Measurements from ENCODE around the gene CDK14.

CDK14 gene

DNA sequence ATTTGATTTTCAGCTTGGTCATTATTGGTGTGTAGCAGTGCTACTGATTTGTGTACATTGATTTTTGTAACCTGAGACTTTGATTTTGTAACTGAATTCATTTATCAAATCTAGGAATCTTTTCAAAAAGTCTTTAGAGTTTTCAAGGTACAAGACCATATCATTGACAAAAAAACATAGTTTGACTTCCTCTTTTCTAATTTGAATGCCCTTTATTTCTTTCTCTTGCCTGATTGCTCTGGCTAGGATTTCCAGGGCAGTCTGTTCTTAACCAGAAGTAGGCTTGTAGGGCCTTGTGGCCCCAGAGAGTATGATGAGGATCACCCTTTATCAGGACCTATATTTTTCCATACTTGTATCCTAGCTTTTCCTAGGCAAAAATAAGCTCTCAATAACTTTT, 433.6 kb downstream of the CDK14 start:
- no peak overlapping the region for H3K27ac ChIP-seq
- TF ChIP-seq, protein P1, sequence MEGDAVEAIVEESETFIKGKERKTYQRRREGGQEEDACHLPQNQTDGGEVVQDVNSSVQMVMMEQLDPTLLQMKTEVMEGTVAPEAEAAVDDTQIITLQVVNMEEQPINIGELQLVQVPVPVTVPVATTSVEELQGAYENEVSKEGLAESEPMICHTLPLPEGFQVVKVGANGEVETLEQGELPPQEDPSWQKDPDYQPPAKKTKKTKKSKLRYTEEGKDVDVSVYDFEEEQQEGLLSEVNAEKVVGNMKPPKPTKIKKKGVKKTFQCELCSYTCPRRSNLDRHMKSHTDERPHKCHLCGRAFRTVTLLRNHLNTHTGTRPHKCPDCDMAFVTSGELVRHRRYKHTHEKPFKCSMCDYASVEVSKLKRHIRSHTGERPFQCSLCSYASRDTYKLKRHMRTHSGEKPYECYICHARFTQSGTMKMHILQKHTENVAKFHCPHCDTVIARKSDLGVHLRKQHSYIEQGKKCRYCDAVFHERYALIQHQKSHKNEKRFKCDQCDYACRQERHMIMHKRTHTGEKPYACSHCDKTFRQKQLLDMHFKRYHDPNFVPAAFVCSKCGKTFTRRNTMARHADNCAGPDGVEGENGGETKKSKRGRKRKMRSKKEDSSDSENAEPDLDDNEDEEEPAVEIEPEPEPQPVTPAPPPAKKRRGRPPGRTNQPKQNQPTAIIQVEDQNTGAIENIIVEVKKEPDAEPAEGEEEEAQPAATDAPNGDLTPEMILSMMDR (conservative IDR thresholded peaks at IDR 0.05) = no peak

DNA sequence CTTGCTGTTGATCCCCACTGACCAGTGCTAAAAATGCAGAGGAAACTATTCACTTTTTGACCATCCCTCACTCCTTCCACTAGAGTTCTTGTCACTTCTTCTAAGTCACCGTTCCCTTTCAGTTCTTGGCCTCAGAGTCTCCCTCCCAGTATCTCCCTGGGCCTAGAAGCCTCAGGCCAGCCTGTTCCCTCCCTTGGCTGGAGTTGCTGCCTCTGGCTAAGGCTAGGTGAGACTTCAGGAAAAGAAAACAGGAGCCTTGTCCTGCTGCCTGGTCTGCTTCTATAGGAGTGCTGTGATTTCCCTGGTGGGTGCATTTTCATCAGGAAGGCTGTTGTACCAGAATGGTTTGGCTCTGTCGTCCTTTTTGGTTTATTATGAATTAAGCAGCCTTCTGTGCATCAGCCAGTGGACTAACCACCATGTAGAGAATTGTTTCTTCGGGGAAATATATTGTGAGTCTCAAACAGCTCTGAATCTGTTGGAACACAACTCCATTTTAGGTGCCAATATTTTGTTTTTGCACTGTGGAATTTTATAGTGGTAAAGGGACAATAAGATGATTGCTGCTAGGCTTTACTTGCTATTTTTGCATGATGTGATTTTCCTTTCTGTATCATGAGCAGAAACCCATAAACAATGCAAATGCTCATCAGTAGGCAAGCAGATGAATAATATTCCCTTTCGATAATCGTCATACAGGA, 434.7 kb downstream of the CDK14 start:
- TF ChIP-seq, protein P1 (conservative IDR thresholded peaks at IDR 0.05) = no peak

DNA sequence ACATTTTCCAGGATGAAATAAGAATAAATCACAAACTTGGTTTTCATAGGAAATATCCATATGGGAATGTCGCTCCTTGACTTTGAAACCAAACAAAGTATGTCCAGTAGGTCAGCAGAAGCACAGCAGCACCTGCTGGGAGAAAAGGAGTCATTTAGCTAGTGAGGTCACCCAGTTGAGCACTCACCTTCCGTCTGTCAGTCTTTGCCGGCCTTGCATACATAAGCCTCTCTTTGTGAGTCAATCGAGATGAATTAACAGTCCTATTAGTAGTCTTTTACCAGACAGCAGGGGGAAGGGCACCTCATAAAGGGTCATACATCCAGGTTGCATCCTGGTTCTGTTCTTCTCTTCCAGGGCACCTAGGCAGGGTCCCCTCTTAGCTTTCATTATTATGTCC, 435.6 kb downstream of the CDK14 start:
- TF ChIP-seq, protein P1 (conservative IDR thresholded peaks at IDR 0.05) = 0 out of 2 replicates have a peak, but pooled peaks have one; percentile 7
- H3K27ac ChIP-seq = no peak overlapping the region

More for the DNA sequence above, 434.7 kb downstream of the CDK14 start:
- no peak overlapping the region for H3K27ac ChIP-seq

DNA sequence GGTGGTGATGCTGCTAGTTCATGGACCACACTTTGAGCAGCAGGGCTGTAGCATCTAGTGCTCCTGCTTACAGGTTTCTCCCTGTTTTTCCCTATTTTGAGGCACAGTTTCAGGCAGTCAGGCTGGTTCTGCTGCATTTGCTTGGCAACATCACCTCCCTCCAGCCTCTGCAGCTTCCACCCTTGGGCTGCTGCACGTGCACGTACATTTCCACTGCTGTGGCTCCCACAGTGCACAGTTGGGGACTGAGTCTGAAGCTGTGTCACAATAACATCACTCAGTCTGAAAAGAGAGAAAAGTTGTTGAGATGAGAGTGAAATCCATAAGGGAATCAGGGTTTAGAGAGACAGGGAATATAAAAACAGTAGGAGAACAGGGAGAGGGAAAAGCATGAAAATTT, 437.5 kb downstream of the CDK14 start:
- H3K27ac ChIP-seq = peak overlapping the region; percentile 59
- TF ChIP-seq, protein P1 (conservative IDR thresholded peaks at IDR 0.05) = no peak

DNA sequence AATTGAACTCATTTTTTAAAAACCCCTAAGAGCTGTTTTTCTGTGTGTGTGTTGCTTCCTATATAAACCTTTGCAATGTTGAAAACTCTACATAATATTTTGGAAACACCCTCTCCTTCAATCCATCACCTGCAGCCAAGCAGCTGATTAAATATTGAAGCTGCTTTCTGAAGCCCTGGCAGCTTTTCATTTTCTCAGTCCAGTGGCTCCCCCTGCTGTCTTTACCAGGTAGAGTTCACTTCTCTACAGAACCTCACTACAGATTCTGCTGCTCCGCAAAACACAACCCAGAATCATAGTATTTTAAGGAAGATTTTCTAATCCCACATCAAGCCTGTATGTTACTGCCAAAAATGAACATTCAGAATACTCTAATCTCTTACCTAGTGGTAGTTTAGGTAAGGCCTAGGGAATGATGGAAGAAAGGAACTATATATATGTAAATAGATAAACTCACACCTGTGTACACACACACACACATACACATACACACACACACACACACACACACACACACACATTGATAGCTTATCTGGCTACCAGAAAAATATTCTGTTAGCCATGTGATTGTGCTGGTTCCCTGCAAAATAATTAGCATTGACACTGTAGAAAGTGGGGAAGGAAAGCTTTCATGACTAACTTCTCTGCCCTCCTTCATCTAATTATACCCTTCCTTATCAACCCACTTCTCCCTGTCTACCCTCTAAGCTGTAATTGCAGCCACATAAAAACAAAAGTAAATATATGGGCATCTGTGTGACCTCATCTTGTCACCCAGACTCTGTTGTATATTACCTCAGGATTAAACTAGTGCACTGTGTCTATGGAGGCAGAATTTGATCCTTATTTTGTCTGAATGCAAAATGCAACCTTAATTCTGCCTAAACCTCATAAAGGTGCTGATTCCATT, 438.6 kb downstream of the CDK14 start:
- H3K27ac ChIP-seq = peak overlapping the region; percentile 59
- TF ChIP-seq, protein P1 (conservative IDR thresholded peaks at IDR 0.05) = peak; percentile 86

DNA sequence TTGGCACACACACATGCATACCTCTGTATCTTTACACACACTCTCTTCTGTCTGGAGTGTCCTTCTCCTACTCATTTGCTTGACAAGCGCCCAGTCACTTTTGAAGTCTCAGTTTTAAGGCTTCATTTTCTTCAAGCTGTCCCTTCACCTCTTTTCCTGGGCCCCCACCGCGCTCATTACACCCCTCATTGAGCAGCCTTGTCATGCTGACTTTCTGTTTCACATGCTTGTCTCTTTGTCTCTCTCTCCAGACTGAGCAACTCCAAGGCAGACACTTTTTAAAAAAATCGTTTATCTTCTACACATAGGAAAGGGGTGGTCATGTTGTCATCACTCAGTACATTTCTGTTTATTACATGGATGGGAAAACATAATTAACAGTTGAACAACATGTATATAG, 442.9 kb downstream of the CDK14 start:
- H3K27ac ChIP-seq = peak overlapping the region; percentile 75
- TF ChIP-seq, protein P1 (conservative IDR thresholded peaks at IDR 0.05) = no peak

DNA sequence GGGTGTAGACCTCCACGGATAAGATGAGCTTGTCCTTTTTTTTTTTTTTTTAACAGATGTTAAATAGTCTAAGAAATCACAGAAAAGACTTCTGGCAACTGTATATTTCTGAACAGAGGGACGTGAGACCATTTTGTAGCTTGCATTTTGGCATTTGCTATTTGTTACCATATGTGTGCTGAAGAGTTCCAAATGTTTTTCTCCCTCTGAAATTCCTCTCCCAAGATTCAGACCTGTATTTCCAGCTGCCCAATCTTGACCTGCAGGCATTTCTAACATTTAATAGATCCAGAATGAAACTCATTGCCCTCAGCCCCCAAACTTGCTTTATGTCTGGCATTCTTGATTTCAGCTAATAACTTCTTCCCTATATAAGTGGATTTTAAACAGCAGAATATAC, 445.0 kb downstream of the CDK14 start:
- H3K27ac ChIP-seq = no peak overlapping the region
- TF ChIP-seq, protein P1 (conservative IDR thresholded peaks at IDR 0.05) = no peak
